K562 (cell line): Measurements from ENCODE around the gene CHPF. TPM values are rescaled to one million over a fixed set of nuclear protein-coding genes. Genes with fewer than 3 reads are reported as not detected.

ENCODE experiments used
- EP400 ChIP-seq: fragments of 450-650 bp; IDR thresholded peaks from 2 replicates; pipeline ENCODE4 v1.6.1; 2017; ENCODE audit warnings: antibody characterized with exemption, mild to moderate bottlenecking, moderate library complexity
- FOXA3 ChIP-seq, 2 experiments: fragments of 450-650 bp in 1 of 2; sonication (generic) in 1 of 2; formaldehyde crosslinking; IDR thresholded peaks in 1 of 2; conservative IDR thresholded peaks in 1 of 2; 2 replicates each; pipeline versions ENCODE4 v1.4.0 to v1.8.0; 2020 to 2022; ENCODE audit warnings: mild to moderate bottlenecking in 2 of 2, missing genetic modification reagents in 1 of 2
- HCFC1 ChIP-seq: IDR thresholded peaks from 2 replicates; pipeline ENCODE4 v1.6.1; 2012; ENCODE audit warnings: low read depth, low read length, improper control_type of control experiment
- HDAC1 ChIP-seq, 2 experiments: fragments of 450-650 bp; IDR thresholded peaks; 2 replicates each; pipeline ENCODE4 v1.6.1; 2016 to 2017; ENCODE audit warnings: inconsistent platforms in 1 of 2, mild to moderate bottlenecking in 1 of 2, moderate library complexity in 1 of 2
- HDAC2 ChIP-seq: fragments of 450-650 bp; IDR thresholded peaks from 2 replicates; pipeline ENCODE4 v1.6.1; 2016; ENCODE audit warnings: mild to moderate bottlenecking
- HMG20A ChIP-seq: fragments of 450-650 bp; formaldehyde crosslinking; conservative IDR thresholded peaks from 2 replicates; pipeline ENCODE4 v1.4.0; 2020; ENCODE audit warnings: mild to moderate bottlenecking, mixed read lengths
- KAT8 ChIP-seq: fragments of 450-650 bp; IDR thresholded peaks from 2 replicates; pipeline ENCODE4 v1.6.1; 2016; ENCODE audit warnings: low read depth, mild to moderate bottlenecking
- MAZ ChIP-seq, 2 experiments: fragments of 450-650 bp in 1 of 2; sonication (generic) in 1 of 2; formaldehyde crosslinking; IDR thresholded peaks in 1 of 2; conservative IDR thresholded peaks in 1 of 2; 2 replicates each; pipeline versions ENCODE4 v1.4.0 to v1.5.0; 2020; ENCODE audit warnings: mild to moderate bottlenecking in 1 of 2, missing genetic modification reagents in 1 of 2
- MXI1 ChIP-seq: IDR thresholded peaks from 2 replicates; pipeline ENCODE4 v1.6.1; 2011; ENCODE audit warnings: low read depth, mild to moderate bottlenecking, improper control_type of control experiment, low read length
- polyA plus RNA-seq, 8 experiments: library from polyadenylated mRNA; depleted of rRNA in 4 of 8; stranded (reverse) in 5 of 8; unstranded in 3 of 8; fragments of >200 nt; fragmentation: Nextera tagmentation in 2 of 8; fragmentation: Illumina TruSeq in 1 of 8; extraction: Ambion mirVana in 2 of 8; extraction: Trizol in 1 of 8; gene quantifications; 2 replicates each; pipeline versions ENCODE4 v1.2.1 to v1.2.3, GENCODE V29; 2011 to 2014; ENCODE audit warnings: inconsistent platforms in 1 of 8, missing spikeins in 1 of 8
- total RNA-seq, 7 experiments: library from RNA; depleted of rRNA in 6 of 7; stranded (reverse); fragments of >200 nt in 6 of 7; fragmentation: Illumina TruSeq in 2 of 7; extraction: Trizol in 2 of 7; gene quantifications; 2 replicates each; pipeline versions ENCODE4 v1.2.1 to v1.2.3, GENCODE V29; 2011 to 2021; ENCODE audit warnings: low replicate concordance in 1 of 7
- TF ChIP-seq, protein P1 (sequence below): fragments of 250-450 bp; sonication (Bioruptor Pico); IDR thresholded peaks from 2 replicates; pipeline ENCODE4 v1.5.0; 2021; ENCODE audit warnings: mild to moderate bottlenecking, moderate library complexity
- TF ChIP-seq, protein P2 (sequence below): sonication (generic); formaldehyde crosslinking; IDR thresholded peaks from 2 replicates; pipeline ENCODE4 v1.8.0; 2023; ENCODE audit warnings: mild to moderate bottlenecking, missing genetic modification reagents
- TF ChIP-seq, protein P3 (sequence below): sonication (generic); formaldehyde crosslinking; IDR thresholded peaks from 2 replicates; pipeline ENCODE4 v1.9.0; 2022; ENCODE audit warnings: mild to moderate bottlenecking, missing genetic modification reagents

CHPF gene
- total and polyA plus RNA-seq, 9 of the 15 experiments (the other 6 are each of a cell fraction or from before 2014, with no cell fraction given): 0.15 to 57.2 (median 7.9) TPM

GRCh38 chr2:219498280-219499057 is 45.1 kb downstream of the CHPF start, which contains the start of gene GMPPA (continued):
- TF ChIP-seq, protein P1, sequence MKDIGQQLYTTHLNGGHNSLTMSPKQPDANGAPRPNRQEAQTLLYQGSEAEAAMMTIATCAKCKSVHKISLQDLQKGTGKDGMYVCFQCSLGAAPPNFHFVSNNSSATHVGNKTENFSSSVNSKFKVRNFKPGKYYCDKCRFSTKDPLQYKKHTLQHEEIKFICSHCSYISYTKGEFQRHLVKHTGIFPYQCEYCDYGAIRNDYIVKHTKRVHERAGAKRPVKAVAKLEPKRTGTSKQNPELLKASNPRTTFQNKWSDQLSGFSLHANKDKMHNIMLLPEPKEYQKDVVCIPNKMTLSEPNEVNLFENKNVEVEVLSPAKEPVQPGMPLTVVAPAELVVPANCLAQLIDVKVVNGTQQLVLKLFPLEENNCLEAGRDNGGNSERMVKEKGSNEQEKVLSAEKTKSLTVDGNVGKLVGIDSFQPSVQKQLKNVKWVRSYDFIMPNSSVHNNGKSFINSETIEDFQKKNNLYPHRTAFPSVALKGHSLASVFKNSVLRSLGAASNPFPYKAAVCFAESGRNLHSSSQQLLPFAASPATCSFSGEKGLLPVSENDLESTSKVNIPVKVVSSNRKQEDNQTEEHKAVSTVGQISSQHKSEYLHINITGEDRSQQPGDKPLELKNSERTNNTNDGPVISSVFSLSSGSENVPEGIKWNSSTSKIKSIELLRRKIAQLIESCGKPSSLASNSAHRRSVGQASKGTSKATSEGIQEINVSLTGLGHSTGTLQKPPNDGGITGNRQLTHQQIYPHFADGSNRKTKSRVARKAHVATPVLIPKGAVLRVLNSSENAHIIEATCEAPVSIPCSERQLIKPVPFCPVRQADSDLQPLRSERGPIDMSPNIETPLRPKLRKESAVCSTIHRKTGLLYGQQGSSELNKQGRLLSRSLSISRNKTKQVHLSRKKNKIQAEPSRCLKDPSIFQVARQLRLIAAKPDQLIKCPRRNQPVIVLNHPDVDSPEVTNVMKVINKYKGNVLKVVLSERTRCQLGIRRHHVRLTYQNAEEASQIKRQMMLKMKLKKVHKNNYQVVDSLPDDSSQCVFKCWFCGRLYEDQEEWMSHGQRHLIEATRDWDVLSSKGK: no peak
- TF ChIP-seq FOXA3 (CRISPR knock-in tag; conservative IDR thresholded peaks at IDR 0.05 in 1 of 2, IDR thresholded peaks at IDR 0.05 in 1 of 2): no peak
- peak; percentile 86 for TF ChIP-seq EP400
- TF ChIP-seq HDAC2: no peak
- TF ChIP-seq, protein P2, sequence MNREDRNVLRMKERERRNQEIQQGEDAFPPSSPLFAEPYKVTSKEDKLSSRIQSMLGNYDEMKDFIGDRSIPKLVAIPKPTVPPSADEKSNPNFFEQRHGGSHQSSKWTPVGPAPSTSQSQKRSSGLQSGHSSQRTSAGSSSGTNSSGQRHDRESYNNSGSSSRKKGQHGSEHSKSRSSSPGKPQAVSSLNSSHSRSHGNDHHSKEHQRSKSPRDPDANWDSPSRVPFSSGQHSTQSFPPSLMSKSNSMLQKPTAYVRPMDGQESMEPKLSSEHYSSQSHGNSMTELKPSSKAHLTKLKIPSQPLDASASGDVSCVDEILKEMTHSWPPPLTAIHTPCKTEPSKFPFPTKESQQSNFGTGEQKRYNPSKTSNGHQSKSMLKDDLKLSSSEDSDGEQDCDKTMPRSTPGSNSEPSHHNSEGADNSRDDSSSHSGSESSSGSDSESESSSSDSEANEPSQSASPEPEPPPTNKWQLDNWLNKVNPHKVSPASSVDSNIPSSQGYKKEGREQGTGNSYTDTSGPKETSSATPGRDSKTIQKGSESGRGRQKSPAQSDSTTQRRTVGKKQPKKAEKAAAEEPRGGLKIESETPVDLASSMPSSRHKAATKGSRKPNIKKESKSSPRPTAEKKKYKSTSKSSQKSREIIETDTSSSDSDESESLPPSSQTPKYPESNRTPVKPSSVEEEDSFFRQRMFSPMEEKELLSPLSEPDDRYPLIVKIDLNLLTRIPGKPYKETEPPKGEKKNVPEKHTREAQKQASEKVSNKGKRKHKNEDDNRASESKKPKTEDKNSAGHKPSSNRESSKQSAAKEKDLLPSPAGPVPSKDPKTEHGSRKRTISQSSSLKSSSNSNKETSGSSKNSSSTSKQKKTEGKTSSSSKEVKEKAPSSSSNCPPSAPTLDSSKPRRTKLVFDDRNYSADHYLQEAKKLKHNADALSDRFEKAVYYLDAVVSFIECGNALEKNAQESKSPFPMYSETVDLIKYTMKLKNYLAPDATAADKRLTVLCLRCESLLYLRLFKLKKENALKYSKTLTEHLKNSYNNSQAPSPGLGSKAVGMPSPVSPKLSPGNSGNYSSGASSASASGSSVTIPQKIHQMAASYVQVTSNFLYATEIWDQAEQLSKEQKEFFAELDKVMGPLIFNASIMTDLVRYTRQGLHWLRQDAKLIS (CRISPR knock-in tag): peak; percentile 52
- peak in 1 of 2 experiments; percentile 60; a peak in 2 of 4 replicates for TF ChIP-seq HDAC1 (IDR thresholded peaks at IDR 0.05)
- no peak for TF ChIP-seq KAT8
- 0 out of 4 replicates have a peak, but pooled peaks of 1 of the 2 experiments have one; percentile 61 for TF ChIP-seq MAZ (CRISPR knock-in tag; conservative IDR thresholded peaks at IDR 0.05 in 1 of 2, IDR thresholded peaks at IDR 0.05 in 1 of 2)
- TF ChIP-seq, protein P3, sequence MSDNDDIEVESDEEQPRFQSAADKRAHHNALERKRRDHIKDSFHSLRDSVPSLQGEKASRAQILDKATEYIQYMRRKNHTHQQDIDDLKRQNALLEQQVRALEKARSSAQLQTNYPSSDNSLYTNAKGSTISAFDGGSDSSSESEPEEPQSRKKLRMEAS: no peak; the same call in 1 of the 2 replicates
- TF ChIP-seq HMG20A (CRISPR knock-in tag): no peak
- TF ChIP-seq MXI1: 0 out of 2 replicates have a peak, but pooled peaks have one; percentile 14
- peak; percentile 94 for TF ChIP-seq HCFC1
